GDM1 (cell line): ENCODE measurements around the gene SHROOM1.
"Not testable (repeated sequence)": the region's sequence is repeated elsewhere in the genome, so short reads cannot be mapped to it uniquely, and the experiment has no call there.

Source experiments
- DNase-seq: peaks from one replicate; lab custom pipeline; 2025; lab: John Stamatoyannopoulos, UW

Gene SHROOM1

GRCh38 chr5:132806804-132807162 lies 23.7 kb downstream of the SHROOM1 start:
- DNase-seq: not testable (repeated sequence)

- DNase-seq: not testable (repeated sequence)
These were observed 24.6 kb downstream of the SHROOM1 start for GRCh38 chr5:132805872-132806271.

- not testable (repeated sequence) for DNase-seq
These were observed 26.2 kb downstream of the SHROOM1 start for GRCh38 chr5:132804219-132804618.

GRCh38 chr5:132802685-132803066 lies 27.8 kb downstream of the SHROOM1 start:
- DNase-seq: not testable (repeated sequence)

- DNase-seq: no peak
These were observed 28.3 kb downstream of the SHROOM1 start for GRCh38 chr5:132802044-132802684.

GRCh38 chr5:132800545-132800944 lies 29.9 kb downstream of the SHROOM1 start:
- no peak for DNase-seq

- DNase-seq: no peak
These were observed 31.1 kb downstream of the SHROOM1 start for GRCh38 chr5:132799392-132799791.

- DNase-seq: no peak
These were observed 32.8 kb downstream of the SHROOM1 start for GRCh38 chr5:132797651-132798050.

- no peak for DNase-seq
These were observed 39.4 kb downstream of the SHROOM1 start for GRCh38 chr5:132791026-132791425.

GRCh38 chr5:132790201-132790865 lies 40.1 kb downstream of the SHROOM1 start:
- DNase-seq: no peak

- no peak for DNase-seq
These were observed 41.2 kb downstream of the SHROOM1 start for GRCh38 chr5:132788990-132789886.

- no peak for DNase-seq
These were observed 41.9 kb downstream of the SHROOM1 start for GRCh38 chr5:132788508-132788907.

- no peak for DNase-seq
These were observed 43.4 kb downstream of the SHROOM1 start for GRCh38 chr5:132787076-132787475.

- DNase-seq: no peak
These were observed 44.6 kb downstream of the SHROOM1 start for GRCh38 chr5:132785864-132786263.

GRCh38 chr5:132785365-132785764 lies 45.1 kb downstream of the SHROOM1 start:
- no peak for DNase-seq

- DNase-seq: peak; percentile 43
These were observed 48.3 kb downstream of the SHROOM1 start for GRCh38 chr5:132782101-132782500.

GRCh38 chr5:132781029-132781428 lies 49.4 kb downstream of the SHROOM1 start:
- DNase-seq: no peak

- DNase-seq: no peak
These were observed 49.9 kb downstream of the SHROOM1 start for GRCh38 chr5:132780577-132780976.

- DNase-seq: no peak
These were observed 50.5 kb downstream of the SHROOM1 start for GRCh38 chr5:132779961-132780360.

GRCh38 chr5:132778856-132779255 lies 51.6 kb downstream of the SHROOM1 start:
- no peak for DNase-seq

- DNase-seq: no peak
These were observed 52.3 kb downstream of the SHROOM1 start for GRCh38 chr5:132778129-132778528.

GRCh38 chr5:132777209-132778069 lies 53.0 kb downstream of the SHROOM1 start, which contains the start of gene SEPTIN8:
Gene SEPTIN8, minus strand, starts transcription at chr5:132777239. Its CDS starts 102 bp downstream, at chr5:132777137.
- DNase-seq: no peak
